ENCODE measurements around the gene SH3BP4. TPM values are rescaled to one million over a fixed set of nuclear protein-coding genes. Genes with fewer than 3 reads are reported as not detected.

SH3BP4 gene
- total RNA-seq, 4 donors from 2014 or later, result 13.5 to 28.4 (median 20.1) TPM

DNA sequence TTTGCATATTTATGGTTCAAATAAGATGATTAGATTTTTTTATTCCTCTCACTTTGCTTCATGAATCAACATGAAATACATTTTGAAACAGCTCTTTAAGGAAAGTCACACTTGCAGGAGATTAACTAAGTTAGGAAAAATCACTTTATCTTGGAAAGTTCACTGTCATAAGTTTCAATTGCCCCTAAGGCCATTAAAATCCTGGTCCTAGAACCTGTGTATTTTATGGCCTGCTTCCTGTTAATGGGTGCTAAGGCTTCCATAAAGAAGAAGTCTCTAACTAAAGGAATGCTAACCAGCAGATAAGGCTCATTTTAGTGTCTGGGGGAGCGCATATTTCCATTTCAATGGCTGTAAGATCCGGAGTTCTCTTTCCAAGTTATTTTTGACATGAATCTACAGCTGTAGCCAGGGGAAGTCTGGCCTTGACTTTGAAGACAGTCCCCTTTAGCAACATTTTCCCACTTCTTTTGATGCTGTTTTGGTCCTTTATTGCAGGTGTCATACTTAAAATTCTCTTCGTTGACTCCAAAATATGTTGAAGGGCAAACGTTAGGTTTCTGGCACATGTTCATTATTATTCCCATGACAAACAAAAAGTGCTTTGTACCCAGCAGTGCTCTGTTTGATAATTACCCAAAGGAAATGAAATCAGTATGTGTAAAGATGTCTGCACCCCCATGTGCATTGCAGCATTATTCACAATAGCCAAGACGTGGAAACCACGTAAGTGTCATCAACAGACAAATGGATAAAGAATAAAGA, 34.4 kb upstream of the SH3BP4 start:
- Histone ChIP-seq H3K4me1 (no peaks in the 10 kb centered on the region), H3K36me3 (no peaks in the 10 kb centered on the region), H3K4me3 (no peak overlapping the region), H3K27me3 (no peaks in the 10 kb centered on the region), H3K9me3 (no peaks in the 10 kb centered on the region), H3K27ac (no peak overlapping the region)
- intact Hi-C loops (cut with DNase I; ENCODE audit: low total_unique reads), result no loop called here
- TF ChIP-seq, protein P1, sequence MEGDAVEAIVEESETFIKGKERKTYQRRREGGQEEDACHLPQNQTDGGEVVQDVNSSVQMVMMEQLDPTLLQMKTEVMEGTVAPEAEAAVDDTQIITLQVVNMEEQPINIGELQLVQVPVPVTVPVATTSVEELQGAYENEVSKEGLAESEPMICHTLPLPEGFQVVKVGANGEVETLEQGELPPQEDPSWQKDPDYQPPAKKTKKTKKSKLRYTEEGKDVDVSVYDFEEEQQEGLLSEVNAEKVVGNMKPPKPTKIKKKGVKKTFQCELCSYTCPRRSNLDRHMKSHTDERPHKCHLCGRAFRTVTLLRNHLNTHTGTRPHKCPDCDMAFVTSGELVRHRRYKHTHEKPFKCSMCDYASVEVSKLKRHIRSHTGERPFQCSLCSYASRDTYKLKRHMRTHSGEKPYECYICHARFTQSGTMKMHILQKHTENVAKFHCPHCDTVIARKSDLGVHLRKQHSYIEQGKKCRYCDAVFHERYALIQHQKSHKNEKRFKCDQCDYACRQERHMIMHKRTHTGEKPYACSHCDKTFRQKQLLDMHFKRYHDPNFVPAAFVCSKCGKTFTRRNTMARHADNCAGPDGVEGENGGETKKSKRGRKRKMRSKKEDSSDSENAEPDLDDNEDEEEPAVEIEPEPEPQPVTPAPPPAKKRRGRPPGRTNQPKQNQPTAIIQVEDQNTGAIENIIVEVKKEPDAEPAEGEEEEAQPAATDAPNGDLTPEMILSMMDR (IDR thresholded peaks at IDR 0.05), result no peak
- no peak for DNase-seq

DNA sequence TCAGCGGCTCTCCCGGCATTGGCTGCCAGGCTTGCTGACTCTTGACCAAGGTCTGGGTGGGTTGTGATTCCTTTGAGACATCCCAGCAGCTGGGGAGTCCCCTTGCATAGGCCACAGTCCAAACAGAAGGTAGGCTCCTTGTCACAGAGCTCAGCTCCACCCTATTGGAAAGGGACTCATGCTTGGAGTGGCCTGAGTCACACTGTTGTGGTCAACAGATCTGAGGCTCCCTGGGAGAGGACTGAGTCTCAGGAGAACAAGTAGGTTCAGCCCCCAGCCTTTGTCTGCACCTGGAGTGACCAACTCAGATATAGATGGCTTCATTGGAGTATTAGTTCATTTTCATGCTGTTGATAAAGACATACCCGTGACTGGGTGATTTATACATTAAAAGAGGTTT, 32.1 kb upstream of the SH3BP4 start:
- Histone ChIP-seq H3K4me1 (no peaks in the 10 kb centered on the region), H3K27me3 (no peaks in the 10 kb centered on the region), H3K27ac (no peak overlapping the region), H3K36me3 (no peaks in the 10 kb centered on the region), H3K4me3 (no peak overlapping the region), H3K9me3 (peaks cover 0 to 3% of the 10 kb centered on the region in 2 donors)
- TF ChIP-seq POLR2A (IDR thresholded peaks at IDR 0.05), result no peak
- TF ChIP-seq, protein P1 (IDR thresholded peaks at IDR 0.05), result no peak
- intact Hi-C loops (cut with DNase I; ENCODE audit: low total_unique reads), result no loop called here
- no peak for DNase-seq

DNA sequence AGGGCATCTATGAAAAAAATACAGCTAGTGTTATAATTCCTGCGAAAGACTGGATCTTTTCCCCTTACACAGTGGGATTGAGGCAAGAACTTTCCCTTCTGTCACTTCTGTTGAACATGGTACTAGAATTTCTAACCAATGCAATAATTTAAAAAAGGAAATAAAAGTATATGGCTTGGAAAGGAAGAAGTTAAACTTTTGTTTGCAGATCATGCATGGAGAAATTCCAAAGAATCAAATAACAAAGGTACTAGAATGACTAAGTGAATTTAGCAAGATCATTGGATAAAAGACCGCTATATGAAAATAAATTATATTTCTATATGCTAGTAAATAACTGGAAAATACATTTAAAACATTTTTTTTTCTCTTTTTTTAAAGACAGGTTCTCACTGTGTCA, 31.0 kb upstream of the SH3BP4 start:
- Histone ChIP-seq H3K27me3 (no peaks in the 10 kb centered on the region), H3K4me1 (no peaks in the 10 kb centered on the region), H3K4me3 (no peak overlapping the region), H3K9me3 (peaks cover 0 to 6% of the 10 kb centered on the region in 2 donors), H3K27ac (no peak overlapping the region), H3K36me3 (no peaks in the 10 kb centered on the region)
- TF ChIP-seq POLR2A (IDR thresholded peaks at IDR 0.05), result no peak
- TF ChIP-seq, protein P1 (IDR thresholded peaks at IDR 0.05), result no peak
- DNase-seq, result no peak
- intact Hi-C loops (cut with DNase I; ENCODE audit: low total_unique reads), result no loop called here

DNA sequence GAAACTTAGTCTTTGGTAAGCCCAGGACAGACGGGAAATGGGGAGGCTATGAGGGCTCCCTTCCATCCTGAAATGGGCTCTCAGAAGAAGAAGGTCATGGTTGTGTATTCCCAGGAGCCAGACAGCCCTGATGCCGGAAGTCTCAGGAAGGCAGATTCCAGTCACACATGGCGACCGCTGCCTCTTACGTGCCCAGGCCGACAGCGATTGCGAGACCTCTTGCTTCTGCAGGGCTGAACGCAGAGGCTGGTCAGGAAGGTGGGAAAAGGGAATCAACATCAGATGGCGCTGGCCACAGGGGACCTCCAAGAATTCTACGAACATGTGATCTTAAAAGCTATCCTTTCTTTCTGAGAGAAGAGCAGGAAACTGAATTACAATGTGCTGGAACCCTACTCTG, 22.8 kb upstream of the SH3BP4 start:
- H3K27me3 ChIP-seq, result no peaks in the 10 kb centered on the region
- H3K27ac ChIP-seq, result no peak overlapping the region
- H3K4me1 ChIP-seq, result no peaks in the 10 kb centered on the region
- H3K4me3 ChIP-seq, result no peak overlapping the region
- no peak for TF ChIP-seq POLR2A (IDR thresholded peaks at IDR 0.05)
- TF ChIP-seq, protein P1 (IDR thresholded peaks at IDR 0.05), result no peak
- intact Hi-C loops (cut with DNase I; ENCODE audit: low total_unique reads), result no loop called here
- H3K36me3 ChIP-seq, result no peaks in the 10 kb centered on the region
- no peak for DNase-seq
- peaks cover 0 to 6% of the 10 kb centered on the region in 2 donors for H3K9me3 ChIP-seq

DNA sequence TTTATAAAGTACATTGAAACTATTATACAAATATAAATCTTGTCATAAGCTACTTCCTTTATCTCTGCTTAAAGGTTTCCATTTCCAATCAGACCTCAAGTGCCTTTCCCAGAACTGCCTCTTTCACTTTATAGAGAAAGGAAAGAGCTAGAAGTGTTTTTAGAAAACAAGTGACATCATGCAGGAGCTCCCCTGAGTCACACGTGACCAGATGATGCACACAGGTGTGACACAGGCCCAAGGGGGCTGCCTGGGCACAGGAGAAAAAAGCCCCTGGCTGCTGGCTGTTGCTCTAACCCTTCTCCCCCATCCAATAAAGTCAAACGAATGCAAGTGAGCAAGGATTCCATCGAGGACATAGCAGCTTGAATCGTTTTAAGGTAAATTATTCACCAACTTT, 21.4 kb upstream of the SH3BP4 start:
- Histone ChIP-seq H3K4me3 (no peak overlapping the region), H3K36me3 (no peaks in the 10 kb centered on the region), H3K27ac (no peak overlapping the region), H3K9me3 (no peaks in the 10 kb centered on the region), H3K27me3 (no peaks in the 10 kb centered on the region), H3K4me1 (no peaks in the 10 kb centered on the region)
- intact Hi-C loops (cut with DNase I; ENCODE audit: low total_unique reads), result no loop called here
- TF ChIP-seq, protein P1 (IDR thresholded peaks at IDR 0.05), result no peak
- no peak for TF ChIP-seq POLR2A (IDR thresholded peaks at IDR 0.05)
- no peak for DNase-seq

Data from uterus (tissue), 4 donors.